ENCODE data around the gene IL31RA.

- TF ChIP-seq REST (IDR thresholded peaks at IDR 0.05; ENCODE audit: insufficient read depth in 1 of 2, low read depth in 2 of 2, low read length in 2 of 2) (no peak), TAF1 (IDR thresholded peaks at IDR 0.05; ENCODE audit: borderline replicate concordance, insufficient read depth, low read length) (no peak), POLR2AphosphoS5 (IDR thresholded peaks at IDR 0.05; ENCODE audit: low read depth, low read length) (no peak), SIN3A (IDR thresholded peaks at IDR 0.05; ENCODE audit: borderline replicate concordance, insufficient read depth, low read length) (no peak), FOXP2 (optimal IDR thresholded peaks at IDR 0.05; ENCODE audit: borderline replicate concordance, extremely low read depth, extremely low read length, insufficient read depth) (no peak)
Measured at GRCh38 chr5:55913466-55914413, 62.6 kb downstream of the IL31RA start.

Data from PFSK-1 (cell line).